A549 (cell line): ENCODE measurements around the gene ARRDC5.
"Not testable (repeated sequence)": the region's sequence is repeated elsewhere in the genome, so short reads cannot be mapped to it uniquely, and the experiment has no call there.

Source experiments
- BHLHE40 ChIP-seq: IDR thresholded peaks from 2 replicates; pipeline ENCODE4 v1.6.1; 2012; ENCODE audit warnings: low read depth, low read length, inconsistent platforms
- POLR2A ChIP-seq: IDR thresholded peaks from 2 replicates; pipeline ENCODE4 v1.6.1; 2012; ENCODE audit warnings: mild to moderate bottlenecking, low read length
- RCOR1 ChIP-seq: fragments of 150-350 bp; IDR thresholded peaks from 2 replicates; pipeline ENCODE4 v1.6.1; 2014; ENCODE audit warnings: antibody characterized with exemption, low read length, low read depth
- REST ChIP-seq: fragments of 200-600 bp; sonication (generic); IDR thresholded peaks from 2 replicates; pipeline ENCODE4 v1.6.1; 2016; ENCODE audit warnings: antibody characterized with exemption, mild to moderate bottlenecking, moderate library complexity
- TF ChIP-seq, protein P1 (sequence below): fragments of >200 bp; sonication (Bioruptor Twin); formaldehyde crosslinking; IDR thresholded peaks from 3 replicates; pipeline ENCODE4 v1.5.1; 2016

DNA sequence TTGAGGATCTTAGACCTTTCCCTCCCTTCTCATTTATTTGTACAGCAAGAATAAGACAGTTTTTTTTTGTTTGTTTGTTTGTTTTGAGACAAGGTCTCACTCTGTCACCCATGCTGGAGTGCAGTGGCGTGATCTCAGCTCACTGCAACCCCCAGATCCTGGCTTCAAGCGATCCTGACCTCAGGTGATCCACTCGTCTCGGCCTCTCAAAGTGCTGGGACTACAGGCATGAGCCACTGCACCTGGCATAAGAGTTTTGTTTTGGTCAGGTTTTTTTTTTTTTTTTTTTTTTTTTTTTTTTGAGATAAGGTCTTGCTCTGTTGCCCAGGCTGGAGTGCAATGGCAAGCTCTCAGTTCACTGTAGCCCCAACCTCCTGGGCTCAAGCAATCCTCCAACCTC lies 35.8 kb upstream of the ARRDC5 start:
- TF ChIP-seq, protein P1, sequence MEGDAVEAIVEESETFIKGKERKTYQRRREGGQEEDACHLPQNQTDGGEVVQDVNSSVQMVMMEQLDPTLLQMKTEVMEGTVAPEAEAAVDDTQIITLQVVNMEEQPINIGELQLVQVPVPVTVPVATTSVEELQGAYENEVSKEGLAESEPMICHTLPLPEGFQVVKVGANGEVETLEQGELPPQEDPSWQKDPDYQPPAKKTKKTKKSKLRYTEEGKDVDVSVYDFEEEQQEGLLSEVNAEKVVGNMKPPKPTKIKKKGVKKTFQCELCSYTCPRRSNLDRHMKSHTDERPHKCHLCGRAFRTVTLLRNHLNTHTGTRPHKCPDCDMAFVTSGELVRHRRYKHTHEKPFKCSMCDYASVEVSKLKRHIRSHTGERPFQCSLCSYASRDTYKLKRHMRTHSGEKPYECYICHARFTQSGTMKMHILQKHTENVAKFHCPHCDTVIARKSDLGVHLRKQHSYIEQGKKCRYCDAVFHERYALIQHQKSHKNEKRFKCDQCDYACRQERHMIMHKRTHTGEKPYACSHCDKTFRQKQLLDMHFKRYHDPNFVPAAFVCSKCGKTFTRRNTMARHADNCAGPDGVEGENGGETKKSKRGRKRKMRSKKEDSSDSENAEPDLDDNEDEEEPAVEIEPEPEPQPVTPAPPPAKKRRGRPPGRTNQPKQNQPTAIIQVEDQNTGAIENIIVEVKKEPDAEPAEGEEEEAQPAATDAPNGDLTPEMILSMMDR, result not testable (repeated sequence)
- not testable (repeated sequence) for TF ChIP-seq REST, BHLHE40, POLR2A, RCOR1
